Ovary (tissue), 1 donor: Measurements from ENCODE around the gene GRID2.

Experiments used
- EP300 ChIP-seq: sonication (generic); formaldehyde crosslinking; IDR thresholded peaks from one replicate; pipeline ENCODE4 v1.6.1; 2017; ENCODE audit warnings: antibody characterized with exemption
- POLR2A ChIP-seq: fragments of 450-650 bp; IDR thresholded peaks from one replicate; pipeline ENCODE4 v1.6.1; 2017; ENCODE audit warnings: antibody characterized with exemption, mild to moderate bottlenecking, moderate library complexity

GRCh38 chr4:93810340-93810992 lies 1506.7 kb downstream of the GRID2 start:
- TF ChIP-seq POLR2A (no peak), EP300 (no peak)
